Measurements from ENCODE around the gene RANBP17.
"Not testable (repeated sequence)": the region's sequence is repeated elsewhere in the genome, so short reads cannot be mapped to it uniquely, and the experiment has no call there.

RANBP17 gene

DNA sequence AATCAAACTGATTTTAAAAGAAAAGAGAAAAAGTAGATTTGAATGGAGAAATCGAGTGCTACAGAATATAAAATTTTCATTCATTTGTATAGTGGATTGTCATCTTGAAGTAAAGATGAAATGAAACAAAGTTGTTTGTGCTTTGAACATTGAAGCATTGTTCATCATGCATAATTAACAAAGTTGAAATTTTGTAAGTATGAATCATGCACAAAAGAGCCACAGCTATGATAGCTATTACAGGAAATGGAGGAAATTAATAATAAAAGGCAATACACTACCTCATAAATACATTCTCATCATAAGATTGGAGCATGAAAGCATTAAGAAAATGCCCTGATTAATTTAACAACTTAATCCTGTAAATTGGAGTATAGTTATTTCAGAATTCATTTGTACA lies 293.8 kb downstream of the RANBP17 start:
- peak; percentile 20 for DNase-seq (ENCODE audit: low spot score)

DNA sequence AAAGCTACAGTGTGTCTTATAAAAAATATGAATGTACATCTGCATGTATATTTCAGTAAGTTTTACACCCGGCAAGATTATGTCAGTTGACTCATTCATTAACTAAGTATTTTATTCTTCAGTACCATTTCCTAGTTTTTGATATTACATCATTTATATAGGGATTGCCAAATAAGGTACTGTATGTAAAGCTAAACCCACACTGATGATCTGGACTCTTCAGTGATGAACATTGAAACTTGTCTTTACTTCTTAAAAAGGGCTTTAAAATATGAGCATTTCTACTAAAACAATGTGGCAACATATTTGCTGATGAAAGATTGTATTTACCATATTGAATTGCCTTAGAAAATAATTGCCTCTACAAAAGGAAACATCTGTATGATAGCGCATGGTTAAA lies 295.5 kb downstream of the RANBP17 start:
- DNase-seq (ENCODE audit: low spot score) = no peak

DNA sequence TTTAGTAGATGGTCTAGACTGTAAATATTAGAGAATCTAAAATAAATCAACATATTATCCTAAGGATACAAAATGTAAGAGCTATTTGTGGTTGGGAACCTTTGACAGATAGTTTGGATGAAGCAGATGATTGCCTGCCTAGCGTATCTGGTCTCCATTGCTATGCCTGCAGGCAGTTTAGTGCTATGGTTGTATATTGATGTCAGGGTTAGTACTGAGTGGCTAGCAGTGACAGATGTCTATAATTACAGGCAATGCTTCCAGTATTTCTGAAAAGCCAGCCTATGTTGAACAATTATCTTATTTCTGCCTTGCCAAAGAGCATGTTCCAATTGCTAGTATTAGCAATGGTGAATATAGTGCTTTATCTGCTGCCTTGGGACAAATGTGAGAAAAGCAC lies 296.0 kb downstream of the RANBP17 start:
- no peak for DNase-seq (ENCODE audit: low spot score)

DNA sequence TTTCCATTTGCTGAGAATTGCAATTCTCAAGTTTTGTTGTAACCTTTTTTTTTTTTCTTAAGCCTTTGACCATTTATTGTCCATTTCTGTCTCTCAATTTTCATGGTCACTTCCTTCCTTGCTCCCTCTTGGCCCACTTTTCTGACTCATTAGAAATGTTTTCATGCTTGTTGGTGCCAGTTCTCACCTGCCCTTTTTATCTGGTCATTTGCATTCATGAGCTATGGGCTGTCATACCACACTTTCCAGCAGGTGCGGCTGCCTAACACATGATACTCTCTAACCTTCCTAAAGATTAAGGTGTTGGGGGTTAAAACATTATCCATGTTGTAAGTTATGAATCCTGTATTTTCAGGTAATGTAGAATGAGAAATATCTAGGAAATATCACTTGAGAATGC lies 296.8 kb downstream of the RANBP17 start:
- no peak for DNase-seq (ENCODE audit: low spot score)

DNA sequence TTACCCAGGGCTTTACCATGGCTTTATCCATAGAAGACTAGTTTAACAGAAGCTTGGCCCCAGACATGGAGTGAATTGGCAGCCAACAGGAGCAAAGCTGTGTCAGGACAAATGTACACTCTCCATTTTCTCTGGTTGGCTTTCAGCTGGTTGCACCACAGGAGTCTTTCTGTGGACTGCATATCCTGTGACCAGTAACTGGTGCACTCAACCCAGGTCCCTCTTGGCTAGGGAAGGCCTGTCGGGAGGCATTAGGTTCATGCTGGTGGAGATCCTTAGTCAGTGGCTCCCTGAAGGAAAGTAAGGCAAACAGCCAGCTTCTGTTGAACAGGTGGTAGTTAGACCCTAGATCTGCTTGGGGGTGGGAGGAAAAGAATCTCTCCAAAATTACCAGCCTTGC lies 300.3 kb downstream of the RANBP17 start:
- DNase-seq (ENCODE audit: low spot score) = no peak

DNA sequence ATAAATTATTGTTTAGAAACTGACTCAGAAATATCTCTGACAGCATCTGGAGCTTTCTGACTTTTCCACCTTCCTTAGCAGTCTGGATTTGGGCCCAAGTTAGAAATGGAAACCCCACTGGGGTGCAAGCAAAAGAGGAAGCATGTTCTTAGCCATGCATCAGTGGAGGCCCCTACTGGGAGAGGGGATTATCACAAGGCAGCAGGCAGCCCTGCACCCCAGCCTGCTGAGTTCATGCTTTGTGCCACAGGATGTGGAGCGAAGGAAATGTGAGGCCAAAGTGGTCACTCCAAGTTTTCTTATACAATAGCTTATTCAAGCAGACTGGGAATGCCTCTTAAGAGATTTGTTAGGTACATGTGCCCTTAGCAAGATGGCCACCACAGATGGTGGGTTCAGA lies 300.8 kb downstream of the RANBP17 start:
- DNase-seq (ENCODE audit: low spot score) = peak; percentile 32

DNA sequence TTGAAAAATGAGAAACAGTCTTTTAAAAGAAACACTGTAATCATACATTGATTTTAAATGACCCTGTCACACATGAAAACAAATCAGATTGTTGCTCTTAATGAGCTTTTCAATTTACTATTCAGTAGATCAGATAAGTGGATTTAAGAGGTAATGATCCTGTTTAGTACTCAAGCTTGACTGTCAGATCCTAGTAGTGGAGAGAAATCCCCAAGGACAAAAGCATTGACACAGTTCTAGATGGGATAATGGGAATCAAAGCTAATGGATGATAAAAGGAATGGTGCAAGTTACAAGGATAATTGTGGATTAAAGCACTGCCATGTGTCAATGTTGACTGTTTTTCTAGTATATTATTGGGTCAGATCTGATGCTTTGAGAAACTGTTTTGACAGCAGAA lies 304.9 kb downstream of the RANBP17 start:
- DNase-seq (ENCODE audit: low spot score) = no peak

DNA sequence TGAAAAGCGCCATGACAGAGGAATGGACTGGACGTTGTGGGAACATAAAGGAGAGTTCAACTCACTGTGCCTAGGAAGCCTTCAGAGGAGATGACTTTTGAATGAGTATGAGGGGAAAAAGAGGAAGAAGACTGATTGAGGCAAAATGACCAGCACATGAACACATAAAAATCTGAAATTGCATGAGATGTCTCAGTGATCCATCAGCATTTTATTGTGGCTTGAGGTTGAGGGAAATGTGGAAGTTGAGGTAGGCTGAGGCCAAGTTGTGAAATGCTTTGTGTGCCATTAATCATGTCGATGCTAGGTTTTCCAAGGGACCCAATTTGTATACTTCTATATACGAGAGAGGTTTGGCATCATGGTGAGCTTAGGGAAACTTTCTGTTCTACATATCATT lies 306.4 kb downstream of the RANBP17 start:
- DNase-seq (ENCODE audit: low spot score) = no peak

DNA sequence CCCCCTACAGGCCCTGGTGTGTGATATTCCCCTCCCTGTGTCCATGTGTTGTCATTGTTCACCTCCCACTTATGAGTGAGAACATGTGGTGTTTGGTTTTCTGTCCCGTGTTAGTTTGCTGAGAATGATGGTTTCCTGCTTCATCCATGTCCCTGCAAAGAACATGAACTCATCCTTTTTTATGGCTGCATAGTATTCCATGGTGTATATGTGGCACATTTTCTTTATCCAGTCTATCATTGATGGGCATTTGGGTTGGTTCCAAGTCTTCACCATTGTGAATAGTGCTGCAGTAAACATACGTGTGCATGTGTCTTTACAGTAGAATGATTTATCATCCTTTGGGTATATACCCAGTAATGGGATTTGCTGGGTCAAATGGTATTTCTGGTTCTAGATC lies 313.1 kb downstream of the RANBP17 start:
- not testable (repeated sequence) for DNase-seq (ENCODE audit: low spot score)

DNA sequence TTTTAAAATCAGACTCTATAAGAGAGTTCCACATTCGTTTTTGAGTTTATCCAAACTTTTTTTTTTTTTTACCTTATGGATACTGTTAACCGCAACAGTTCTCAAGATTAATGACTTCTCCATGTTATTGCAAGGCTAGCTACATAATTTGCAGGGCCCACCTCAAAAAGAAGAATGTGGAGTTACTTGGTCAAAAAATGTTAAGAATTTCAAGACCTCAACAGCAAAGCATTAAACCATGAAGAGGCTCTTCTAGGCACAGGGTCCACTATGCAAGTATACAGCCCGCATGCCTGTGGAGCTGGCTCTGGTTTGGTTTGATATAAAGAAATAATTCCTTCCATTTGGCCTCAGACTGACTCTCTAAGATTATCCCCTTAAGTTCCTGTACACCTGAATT lies 313.9 kb downstream of the RANBP17 start:
- no peak for DNase-seq (ENCODE audit: low spot score)

DNA sequence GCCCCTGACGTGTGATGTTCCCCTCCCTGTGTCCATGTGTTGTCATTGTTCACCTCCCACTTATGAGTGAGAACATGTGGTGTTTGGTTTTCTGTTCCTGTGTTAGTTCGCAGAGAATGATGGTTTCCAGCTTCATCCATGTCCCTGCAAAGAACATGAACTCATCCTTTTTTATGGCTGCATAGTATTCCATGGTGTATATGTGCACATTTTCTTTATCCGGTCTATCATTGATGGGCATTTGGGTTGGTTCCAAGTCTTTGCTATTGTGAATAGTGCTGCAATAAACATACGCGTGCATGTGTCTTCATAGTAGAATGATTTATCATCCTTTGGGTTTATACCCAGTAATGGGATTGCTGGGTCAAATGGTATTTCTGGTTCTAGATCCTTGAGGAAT lies 316.4 kb downstream of the RANBP17 start:
- DNase-seq (ENCODE audit: low spot score) = not testable (repeated sequence)

DNA sequence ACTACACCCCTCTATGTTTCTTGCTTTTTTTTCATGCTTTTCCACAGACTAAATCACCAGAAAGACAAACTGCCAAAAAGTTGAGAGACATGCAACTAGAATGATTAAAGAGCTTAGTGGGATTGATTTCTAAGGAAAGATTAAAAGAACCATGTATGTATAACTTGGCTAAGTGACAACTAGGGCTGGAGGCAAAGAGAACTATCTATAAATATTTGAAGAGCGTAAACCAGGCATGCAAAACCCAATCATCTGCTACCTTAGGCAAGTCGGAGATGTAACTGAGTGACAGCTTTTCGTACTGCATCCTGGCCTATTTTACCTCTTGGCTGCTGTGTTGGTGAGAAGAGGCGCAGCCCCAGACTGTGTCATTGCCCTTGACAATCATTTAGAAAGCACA lies 326.2 kb downstream of the RANBP17 start:
- DNase-seq (ENCODE audit: low spot score) = no peak

DNA sequence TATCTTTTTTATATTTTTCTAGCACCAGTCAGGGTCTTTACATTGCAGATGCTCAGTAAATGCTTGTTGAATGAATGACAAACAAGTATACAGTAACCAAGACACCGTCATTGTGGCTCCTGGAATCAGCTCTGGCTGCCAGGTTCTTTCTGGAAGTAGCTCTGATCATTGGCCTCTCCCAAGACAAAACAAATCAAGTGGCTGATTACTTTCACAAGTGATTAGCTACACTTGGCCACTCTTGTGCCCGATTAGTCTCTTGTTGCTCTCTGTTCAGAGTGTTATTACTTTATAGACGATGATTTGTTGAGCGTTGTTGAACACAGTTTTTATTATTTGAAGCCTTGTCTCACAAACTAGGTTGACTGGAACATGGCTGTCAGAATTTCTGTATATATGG lies 327.6 kb downstream of the RANBP17 start:
- no peak for DNase-seq (ENCODE audit: low spot score)

DNA sequence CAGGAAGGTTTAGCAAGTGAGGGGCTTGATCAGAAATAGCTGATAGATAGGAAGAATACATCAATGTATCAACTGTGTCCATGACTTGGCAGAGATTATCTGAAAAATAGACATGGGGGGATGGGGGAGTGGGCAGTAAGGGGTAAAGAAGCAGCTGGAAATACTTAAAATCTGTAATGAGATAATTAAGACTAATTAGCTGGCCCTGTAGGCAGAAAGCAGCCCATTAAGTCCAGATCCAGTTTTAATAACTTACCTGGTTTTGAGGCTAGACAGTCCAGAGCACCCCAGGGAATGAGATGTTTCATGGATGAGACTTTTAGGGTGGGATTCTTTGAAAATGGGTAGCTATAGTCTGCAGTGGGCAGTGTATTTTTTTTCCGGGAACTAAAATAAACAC lies 330.3 kb downstream of the RANBP17 start:
- DNase-seq (ENCODE audit: low spot score) = no peak

DNA sequence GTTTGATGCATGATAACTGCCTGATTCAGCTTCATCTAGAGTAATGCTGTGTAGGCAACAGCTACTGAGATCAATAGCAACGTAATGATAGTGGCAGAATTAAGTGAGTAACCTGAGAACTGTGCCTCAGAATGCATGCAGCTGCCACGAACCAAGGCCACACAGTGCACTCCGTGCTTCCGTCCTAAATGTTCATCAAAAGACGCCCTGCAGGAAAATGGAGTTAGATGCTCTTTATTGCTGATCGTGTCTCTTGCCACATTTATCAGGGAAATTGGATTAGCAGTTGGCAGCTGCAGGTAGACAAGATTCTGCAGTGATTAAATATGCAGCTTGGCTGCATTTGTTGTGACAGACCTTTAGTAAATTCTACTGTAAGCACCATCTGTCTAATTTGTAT lies 339.5 kb downstream of the RANBP17 start:
- DNase-seq (ENCODE audit: low spot score) = no peak

DNA sequence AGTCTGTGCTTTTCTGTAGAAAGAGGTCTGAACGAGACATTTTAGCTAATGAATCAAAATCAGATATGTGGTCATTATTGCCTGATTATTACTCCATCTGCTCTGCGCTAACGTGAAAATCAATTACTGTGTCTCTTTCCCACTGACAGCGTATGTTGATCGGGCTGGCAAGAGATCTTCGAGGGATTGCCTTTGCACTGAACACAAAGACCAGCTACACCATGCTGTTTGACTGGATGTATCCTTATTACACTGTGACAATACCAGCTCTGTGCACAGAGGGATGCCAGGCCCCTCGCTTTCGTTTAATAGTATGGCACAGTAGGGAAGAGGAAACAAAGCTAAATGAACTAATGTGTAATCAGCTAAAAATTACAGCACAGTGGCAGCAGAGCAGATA lies 343.6 kb downstream of the RANBP17 start:
- DNase-seq (ENCODE audit: low spot score) = no peak

DNA sequence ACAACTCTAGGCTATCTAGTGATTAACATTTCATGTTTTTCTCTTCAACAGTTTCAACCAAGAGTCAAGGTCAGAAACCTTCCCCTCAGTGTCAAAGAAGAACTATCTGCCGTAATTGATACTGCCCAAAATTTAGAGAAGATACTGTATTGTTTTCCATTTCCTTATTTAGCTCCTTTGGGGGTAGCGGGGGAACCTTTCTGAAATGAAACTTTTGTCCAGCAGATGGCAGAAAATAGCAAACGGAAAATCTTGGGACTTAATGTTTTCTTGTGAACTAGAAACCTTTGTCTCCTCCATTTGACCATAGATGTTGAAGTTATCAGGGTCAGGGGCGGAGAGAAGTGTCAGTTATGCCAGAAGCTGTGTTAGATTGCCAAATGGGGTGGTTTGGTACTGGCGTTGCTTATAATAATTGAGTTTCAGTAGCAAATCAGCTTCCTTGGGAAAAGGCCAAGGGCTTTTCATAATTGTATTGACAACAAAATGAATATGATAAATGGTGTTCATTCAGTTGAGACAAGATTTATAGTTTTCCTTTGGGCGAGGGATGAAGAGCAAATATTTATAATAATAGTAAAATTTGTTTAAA lies 345.5 kb downstream of the RANBP17 start:
- DNase-seq (ENCODE audit: low spot score) = peak; percentile 64

DNA sequence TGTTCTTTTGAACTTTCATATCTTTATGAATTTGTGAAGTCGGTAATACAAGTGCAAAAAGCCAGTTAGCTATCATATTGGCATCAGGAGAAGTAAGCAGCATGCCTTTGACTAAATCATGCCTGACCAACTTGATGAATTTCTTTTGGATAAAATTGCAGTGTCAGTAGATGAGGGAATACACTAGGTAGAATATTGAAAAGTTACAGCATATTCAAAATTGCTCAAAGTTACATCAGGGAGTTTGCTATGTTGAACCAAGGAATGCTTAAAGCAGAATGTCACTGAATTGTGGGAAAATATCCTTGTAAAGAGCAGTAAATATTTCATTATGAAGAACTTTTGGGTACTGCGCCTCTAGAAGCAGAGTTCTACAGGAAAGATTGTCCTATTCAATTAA lies 360.1 kb downstream of the RANBP17 start:
- no peak for DNase-seq (ENCODE audit: low spot score)

DNA sequence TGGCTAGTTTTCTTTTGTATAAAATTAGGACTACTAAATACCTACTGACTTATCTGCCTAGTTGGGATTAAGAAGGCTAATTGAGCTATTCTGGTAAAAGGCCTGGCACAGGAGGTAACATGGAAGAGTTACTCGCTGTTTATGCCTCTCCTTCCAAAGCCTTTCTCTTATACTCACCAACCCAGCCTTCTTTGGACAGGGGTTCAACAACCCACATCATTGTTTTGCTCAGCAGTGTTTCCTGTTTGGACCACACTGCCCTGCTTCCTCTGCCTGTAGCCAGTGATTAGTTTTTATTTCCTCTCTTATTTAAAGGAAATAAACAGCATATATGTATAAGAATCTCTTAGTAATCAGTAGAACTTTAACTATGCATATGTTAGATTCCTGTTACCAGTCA lies 362.1 kb downstream of the RANBP17 start:
- DNase-seq (ENCODE audit: low spot score) = no peak

DNA sequence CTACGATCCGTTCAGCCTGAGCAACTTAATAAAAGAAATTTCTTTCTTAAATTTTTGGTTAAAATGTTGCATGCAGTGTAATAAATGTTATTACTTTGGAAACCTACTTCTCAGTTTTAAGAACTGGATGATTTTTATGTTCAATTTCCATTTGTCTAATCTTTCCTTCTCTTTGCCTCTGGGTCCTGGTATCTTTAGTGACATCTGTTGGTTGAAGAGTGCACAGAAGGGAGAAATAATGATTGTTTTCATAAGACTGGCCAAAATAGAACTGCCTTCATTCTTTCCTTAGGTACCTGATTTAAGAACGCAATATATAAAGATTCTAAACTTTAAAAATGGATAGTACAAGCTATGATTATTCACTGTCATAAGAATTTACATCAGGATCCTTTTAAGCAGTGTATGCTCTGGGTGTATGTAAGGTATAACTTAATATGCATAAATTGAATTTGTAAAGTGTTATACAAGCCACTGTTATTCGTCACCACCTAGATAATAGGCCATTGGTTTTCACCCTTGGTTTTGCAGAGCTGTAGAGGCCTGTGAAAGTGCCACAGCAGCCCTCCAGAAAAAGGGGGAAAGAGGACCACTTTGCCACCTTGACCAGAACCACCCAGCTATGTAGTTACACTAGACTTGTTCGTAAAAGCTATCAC lies 364.4 kb downstream of the RANBP17 start:
- DNase-seq (ENCODE audit: low spot score) = no peak

DNA sequence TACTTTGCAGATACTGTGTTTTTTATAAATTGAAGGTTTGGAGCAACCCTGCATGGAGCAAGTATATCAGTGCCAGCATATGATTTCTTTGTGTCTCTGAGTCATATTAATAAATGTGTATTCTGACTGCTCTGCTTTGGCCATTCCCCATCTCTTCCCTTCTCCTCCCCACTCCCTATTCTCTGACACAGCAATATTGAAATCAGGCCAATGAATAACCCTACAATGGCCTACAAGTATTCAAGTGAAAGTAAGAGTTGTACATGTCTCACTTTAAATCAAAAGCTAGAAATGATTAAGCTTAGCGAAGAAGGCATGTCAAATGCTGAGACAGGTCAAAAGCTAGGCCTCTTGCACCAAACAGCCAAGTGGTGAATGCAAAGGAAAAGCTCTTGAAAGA lies 365.0 kb downstream of the RANBP17 start:
- no peak for DNase-seq (ENCODE audit: low spot score)

DNA sequence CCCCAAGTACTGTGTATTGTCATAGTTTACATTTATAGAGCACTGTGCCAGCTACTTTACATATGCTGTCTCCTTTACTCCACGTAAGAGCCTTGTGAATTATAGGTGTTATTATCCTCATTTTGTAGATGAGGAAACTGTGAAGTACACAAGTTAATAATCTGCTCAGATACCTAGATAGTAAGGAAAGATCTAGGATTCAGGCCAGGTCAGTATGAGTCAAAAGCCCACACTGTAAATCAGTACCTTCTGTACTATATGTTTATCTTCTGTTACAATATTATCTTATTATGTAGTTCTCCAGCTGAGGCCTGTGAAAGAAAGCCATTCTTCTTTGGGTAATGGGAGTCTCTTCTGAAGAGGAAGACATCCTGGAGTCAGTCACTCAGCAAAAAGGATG lies 374.8 kb downstream of the RANBP17 start:
- DNase-seq (ENCODE audit: low spot score) = no peak

DNA sequence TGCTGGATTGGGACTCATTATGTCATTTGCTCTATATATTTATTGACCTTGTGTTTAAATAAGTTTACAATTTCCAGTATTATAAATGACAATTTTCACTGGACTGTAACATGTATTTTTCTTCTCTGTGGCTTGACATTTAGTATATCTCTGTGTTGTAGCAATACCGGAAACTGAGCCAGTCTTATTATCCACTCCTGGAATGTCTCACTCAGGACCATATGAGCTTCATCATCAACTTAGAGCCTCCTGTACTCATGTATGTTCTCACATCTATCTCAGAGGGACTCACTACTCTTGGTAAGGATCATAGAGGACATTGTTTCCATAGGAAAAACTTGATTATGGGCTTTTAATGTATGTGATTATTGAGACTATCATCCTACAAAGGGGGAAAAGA lies 380.7 kb downstream of the RANBP17 start:
- peak; percentile 35 for DNase-seq (ENCODE audit: low spot score)

DNA sequence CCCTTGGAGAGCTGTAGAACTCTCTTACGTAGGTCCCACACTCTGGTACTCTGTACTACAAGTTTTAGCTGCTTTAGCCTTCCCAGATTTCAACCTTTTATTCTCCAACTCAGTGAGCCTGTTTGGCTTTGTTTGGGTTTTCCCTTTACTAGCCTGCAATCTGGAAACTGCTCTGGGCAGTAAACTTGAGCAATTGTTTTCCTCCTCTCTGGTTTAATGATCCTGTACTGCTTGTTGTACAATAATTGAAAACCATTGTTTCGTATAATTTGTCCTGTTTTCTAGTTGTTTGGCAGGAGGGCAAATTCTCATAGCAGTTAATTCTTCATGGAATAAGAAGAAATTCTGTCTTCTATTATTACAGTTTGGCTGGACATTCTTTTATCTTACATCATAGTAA lies 384.4 kb downstream of the RANBP17 start:
- DNase-seq (ENCODE audit: low spot score) = no peak

Measured in AG20443 (cell line).